CD4-positive, alpha-beta T cell treated with Interleukin-1 beta for 1 hour (primary cell): ENCODE measurements around the gene FBXL13.
"Not testable (repeated sequence)": the region's sequence is repeated elsewhere in the genome, so short reads cannot be mapped to it uniquely, and the experiment has no call there.

Experiments
- DNase-seq, 2 donors: peaks; one replicate each; pipeline ENCODE4 v3.0.0-alpha.2; 2020 to 2022

The FBXL13 gene

GRCh38 chr7:102806613-102807012, 268.0 kb downstream of the FBXL13 start:
- no peak for DNase-seq

GRCh38 chr7:102795987-102796595, 278.5 kb downstream of the FBXL13 start:
- DNase-seq, result not testable (repeated sequence)

GRCh38 chr7:102794567-102794966, 280.0 kb downstream of the FBXL13 start:
- DNase-seq, result not testable (repeated sequence)

- not testable (repeated sequence) for DNase-seq
Measured at GRCh38 chr7:102791831-102792230, 282.8 kb downstream of the FBXL13 start.

GRCh38 chr7:102791367-102791766, 283.2 kb downstream of the FBXL13 start:
- DNase-seq, result not testable (repeated sequence)

GRCh38 chr7:102790364-102791100, 284.1 kb downstream of the FBXL13 start:
- not testable (repeated sequence) for DNase-seq

- DNase-seq, result not testable (repeated sequence)
Measured at GRCh38 chr7:102788770-102789169, 285.8 kb downstream of the FBXL13 start.

- not testable (repeated sequence) for DNase-seq
Measured at GRCh38 chr7:102780926-102781325, 293.7 kb downstream of the FBXL13 start.

- not testable (repeated sequence) for DNase-seq
Measured at GRCh38 chr7:102778663-102779062, 295.9 kb downstream of the FBXL13 start.

- DNase-seq, result not testable (repeated sequence)
Measured at GRCh38 chr7:102776217-102776616, 298.4 kb downstream of the FBXL13 start.

GRCh38 chr7:102770467-102770866, 304.1 kb downstream of the FBXL13 start:
- not testable (repeated sequence) for DNase-seq

GRCh38 chr7:102769657-102770192, 304.9 kb downstream of the FBXL13 start:
- not testable (repeated sequence) for DNase-seq

- not testable (repeated sequence) for DNase-seq
Measured at GRCh38 chr7:102763295-102763905, 311.2 kb downstream of the FBXL13 start.
